Neural progenitor cell (in vitro differentiated cells): ENCODE results near the gene DPF3. TPM values are rescaled to one million over a fixed set of nuclear protein-coding genes. Genes with fewer than 3 reads are reported as not detected.
A peak's percentile ranks its signal among the peaks of the same experiment; 100 is the strongest.

Source experiments
- DNase-seq: peaks from one replicate; pipeline ENCODE4 v3.0.0-alpha.2; 2016; ENCODE audit warnings: low spot score
- H2AFZ ChIP-seq: fragments of 200-600 bp; sonication (generic); replicated peaks from 2 replicates; pipeline ENCODE4 v1.6.1; 2016; ENCODE audit warnings: antibody characterized with exemption
- H3F3A ChIP-seq: fragments of 200-600 bp; sonication (generic); 2 replicates; pipeline ENCODE4 v1.6.1; 2016; ENCODE audit warnings: antibody characterized with exemption, low read depth
- H3K27ac ChIP-seq: fragments of 200-600 bp; sonication (generic); 2 replicates; pipeline ENCODE4 v1.5.1; 2016; ENCODE audit warnings: mild to moderate bottlenecking
- H3K27me3 ChIP-seq: fragments of 200-600 bp; sonication (generic); 2 replicates; pipeline ENCODE4 v1.6.1; 2016; ENCODE audit warnings: mild to moderate bottlenecking, moderate library complexity
- H3K36me3 ChIP-seq: fragments of 200-600 bp; sonication (generic); 2 replicates; pipeline ENCODE4 v1.5.1; 2016
- H3K4me1 ChIP-seq: fragments of 200-600 bp; sonication (generic); 2 replicates; pipeline ENCODE4 v1.6.1; 2016; ENCODE audit warnings: mixed run types
- H3K4me2 ChIP-seq: fragments of 200-600 bp; sonication (generic); 2 replicates; pipeline ENCODE4 v1.6.1; 2016
- H3K4me3 ChIP-seq: fragments of 200-600 bp; sonication (generic); 2 replicates; pipeline ENCODE4 v1.5.1; 2016
- H3K79me2 ChIP-seq: fragments of 200-600 bp; sonication (generic); 2 replicates; pipeline ENCODE4 v1.6.1; 2016; ENCODE audit warnings: low read depth
- H3K9ac ChIP-seq: fragments of 200-600 bp; sonication (generic); 2 replicates; pipeline ENCODE4 v1.6.1; 2016
- H3K9me3 ChIP-seq: fragments of 200-600 bp; sonication (generic); 2 replicates; pipeline ENCODE4 v1.5.1; 2016; ENCODE audit warnings: low read depth
- H4K20me1 ChIP-seq: fragments of 200-600 bp; sonication (generic); 2 replicates; pipeline ENCODE4 v1.6.1; 2016; ENCODE audit warnings: low read depth
- H3K27ac Mint-ChIP-seq: 3 replicates; pipeline ENCODE4 v1.8.0; 2021; ENCODE audit warnings: mixed read lengths
- H3K27me3 Mint-ChIP-seq: 2 replicates; pipeline ENCODE4 v1.8.0; 2022; ENCODE audit warnings: low read depth, mild to moderate bottlenecking, inconsistent platforms, moderate library complexity, mixed read lengths; ENCODE audit not compliant: insufficient read depth
- H3K36me3 Mint-ChIP-seq: 3 replicates; pipeline ENCODE4 v1.8.0; 2021; ENCODE audit warnings: mixed read lengths
- H3K4me1 Mint-ChIP-seq: 3 replicates; pipeline ENCODE4 v1.8.0; 2021; ENCODE audit warnings: mixed read lengths
- H3K4me3 Mint-ChIP-seq: 3 replicates; pipeline ENCODE4 v1.8.0; 2021; ENCODE audit warnings: mild to moderate bottlenecking, moderate library complexity, mixed read lengths
- H3K9me3 Mint-ChIP-seq: 3 replicates; pipeline ENCODE4 v1.8.0; 2020; ENCODE audit warnings: mixed read lengths
- EZH2 ChIP-seq: fragments of 200-600 bp; sonication (generic); IDR thresholded peaks from 2 replicates; pipeline ENCODE4 v1.6.1; 2017; ENCODE audit warnings: antibody characterized with exemption, mild to moderate bottlenecking, moderate library complexity
- EZH2phosphoT487 ChIP-seq: fragments of 200-600 bp; sonication (generic); IDR thresholded peaks from 2 replicates; pipeline ENCODE4 v1.6.1; 2017; ENCODE audit warnings: antibody characterized with exemption
- total RNA-seq: library from RNA; depleted of rRNA; stranded (reverse); fragments of >200 nt; gene quantifications from 2 replicates; pipeline ENCODE4 v1.2.3, GENCODE V29; 2015; ENCODE audit warnings: low replicate concordance
- TF ChIP-seq, protein P1 (sequence below): fragments of 200-600 bp; sonication (generic); IDR thresholded peaks from 2 replicates; pipeline ENCODE4 v1.5.1; 2017; ENCODE audit warnings: antibody characterized with exemption, mild to moderate bottlenecking

DPF3 gene
- total RNA-seq, 1 donor from 2014 or later, result not detected

DNA sequence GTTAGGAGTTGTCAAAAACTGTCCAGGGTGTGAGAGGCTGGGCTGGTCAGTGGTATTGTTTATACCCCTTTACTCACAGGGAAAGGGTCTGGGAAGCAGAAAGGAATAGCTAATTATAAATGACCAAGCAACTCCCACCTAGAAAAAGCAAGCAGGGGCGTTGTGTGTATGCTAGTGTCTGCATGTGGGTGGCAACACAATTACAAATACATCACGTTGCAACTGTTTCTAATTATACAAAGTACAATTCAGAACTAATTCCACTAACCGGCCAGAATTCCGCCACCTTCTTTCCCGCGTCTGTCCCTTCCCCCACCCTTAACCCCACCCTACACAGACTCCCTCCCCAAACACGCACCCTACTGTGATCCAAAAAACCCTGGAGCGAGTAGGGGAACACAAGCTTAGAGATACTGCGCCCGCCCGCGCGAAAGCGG is 2.2 kb downstream of the DPF3 start:
- Mint-ChIP-seq H3K4me3 (peak overlapping the region; percentile 88), H3K27me3 (peaks cover 32% of the 10 kb centered on the region), H3K36me3 (no peaks in the 10 kb centered on the region), H3K4me1 (peaks cover 45% of the 10 kb centered on the region), H3K9me3 (no peaks in the 10 kb centered on the region), H3K27ac (no peak overlapping the region)
- no peak for DNase-seq
- Histone ChIP-seq H3K9ac (no peak overlapping the region), H3F3A (peaks cover 22% of the 10 kb centered on the region), H3K4me2 (peak overlapping the region; percentile 95), H3K27me3 (peaks cover 62% of the 10 kb centered on the region), H4K20me1 (peaks cover 10% of the 10 kb centered on the region), H3K36me3 (no peaks in the 10 kb centered on the region), H3K27ac (no peak overlapping the region), H3K9me3 (no peaks in the 10 kb centered on the region), H2AFZ (peak overlapping the region; percentile 31), H3K79me2 (no peaks in the 10 kb centered on the region), H3K4me3 (peak overlapping the region; percentile 72), H3K4me1 (peaks cover 60% of the 10 kb centered on the region)
- TF ChIP-seq EZH2phosphoT487 (no peak), EZH2 (no peak)
- TF ChIP-seq, protein P1, sequence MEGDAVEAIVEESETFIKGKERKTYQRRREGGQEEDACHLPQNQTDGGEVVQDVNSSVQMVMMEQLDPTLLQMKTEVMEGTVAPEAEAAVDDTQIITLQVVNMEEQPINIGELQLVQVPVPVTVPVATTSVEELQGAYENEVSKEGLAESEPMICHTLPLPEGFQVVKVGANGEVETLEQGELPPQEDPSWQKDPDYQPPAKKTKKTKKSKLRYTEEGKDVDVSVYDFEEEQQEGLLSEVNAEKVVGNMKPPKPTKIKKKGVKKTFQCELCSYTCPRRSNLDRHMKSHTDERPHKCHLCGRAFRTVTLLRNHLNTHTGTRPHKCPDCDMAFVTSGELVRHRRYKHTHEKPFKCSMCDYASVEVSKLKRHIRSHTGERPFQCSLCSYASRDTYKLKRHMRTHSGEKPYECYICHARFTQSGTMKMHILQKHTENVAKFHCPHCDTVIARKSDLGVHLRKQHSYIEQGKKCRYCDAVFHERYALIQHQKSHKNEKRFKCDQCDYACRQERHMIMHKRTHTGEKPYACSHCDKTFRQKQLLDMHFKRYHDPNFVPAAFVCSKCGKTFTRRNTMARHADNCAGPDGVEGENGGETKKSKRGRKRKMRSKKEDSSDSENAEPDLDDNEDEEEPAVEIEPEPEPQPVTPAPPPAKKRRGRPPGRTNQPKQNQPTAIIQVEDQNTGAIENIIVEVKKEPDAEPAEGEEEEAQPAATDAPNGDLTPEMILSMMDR, result no peak

DNA sequence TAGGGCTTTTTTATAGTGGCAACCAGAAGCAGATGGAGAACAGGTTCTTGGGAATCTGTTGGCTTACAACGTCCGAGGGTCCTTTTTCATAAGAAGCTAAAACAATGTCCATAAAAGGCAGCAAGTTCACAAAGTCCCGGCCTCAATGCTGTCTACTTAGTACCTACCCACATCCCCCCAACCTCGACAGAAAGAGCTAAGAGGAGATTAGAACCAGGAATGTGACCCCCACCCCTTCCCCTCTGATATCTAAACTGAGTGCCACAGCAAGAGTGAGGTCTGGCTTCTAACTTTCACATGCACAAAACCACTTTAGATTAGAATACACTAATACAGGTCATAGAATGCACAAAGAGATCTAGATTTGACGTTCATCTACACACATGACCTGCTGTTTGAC is 4.5 kb downstream of the DPF3 start:
- Histone ChIP-seq H3K27ac (no peak overlapping the region), H3K36me3 (no peaks in the 10 kb centered on the region), H3K9me3 (no peaks in the 10 kb centered on the region), H3K27me3 (peaks cover 38% of the 10 kb centered on the region), H3F3A (peaks cover 13% of the 10 kb centered on the region), H4K20me1 (peaks cover 5% of the 10 kb centered on the region), H3K4me1 (peaks cover 48% of the 10 kb centered on the region), H2AFZ (no peak overlapping the region), H3K4me2 (peak overlapping the region; percentile 15), H3K79me2 (no peaks in the 10 kb centered on the region), H3K9ac (no peak overlapping the region), H3K4me3 (no peak overlapping the region)
- no peak overlapping the region for H3K27ac Mint-ChIP-seq
- peaks cover 37% of the 10 kb centered on the region for H3K4me1 Mint-ChIP-seq
- TF ChIP-seq, protein P1, result no peak
- TF ChIP-seq EZH2 (no peak), EZH2phosphoT487 (no peak)
- H3K9me3 Mint-ChIP-seq, result peaks cover 3% of the 10 kb centered on the region
- no peak overlapping the region for H3K4me3 Mint-ChIP-seq
- peaks cover 27% of the 10 kb centered on the region for H3K27me3 Mint-ChIP-seq
- no peaks in the 10 kb centered on the region for H3K36me3 Mint-ChIP-seq
- DNase-seq, result peak; percentile 33

DNA sequence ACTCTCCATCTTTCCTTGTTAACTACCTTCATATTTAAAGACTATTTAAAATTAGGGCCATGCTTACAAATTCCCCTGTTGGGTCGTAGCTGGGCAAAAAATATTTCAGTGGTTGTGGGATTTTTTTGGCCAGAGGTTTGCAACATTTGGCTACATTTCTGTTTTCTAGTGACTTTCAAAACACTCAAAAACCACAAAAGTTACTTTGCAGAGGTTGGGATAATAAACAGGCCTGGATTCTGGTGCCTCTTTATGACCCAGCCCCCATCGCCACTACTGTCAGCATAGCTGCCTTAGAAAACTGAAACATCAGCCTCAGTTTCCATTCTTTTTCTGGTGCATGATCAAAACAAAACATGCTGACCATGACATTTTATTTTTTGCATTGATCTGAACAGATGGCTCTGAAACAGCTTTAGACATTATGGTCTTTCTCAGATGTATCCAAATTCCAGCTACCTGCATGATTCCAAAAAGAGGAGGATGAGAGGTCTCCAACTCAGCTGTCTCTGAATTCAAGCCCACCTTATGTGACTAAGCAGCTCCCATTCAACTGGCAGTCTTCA is 5.2 kb downstream of the DPF3 start:
- H3K4me2 ChIP-seq, result peak overlapping the region; percentile 15
- H3K4me3 Mint-ChIP-seq, result no peak overlapping the region
- no peaks in the 10 kb centered on the region for H3K36me3 ChIP-seq
- peaks cover 36% of the 10 kb centered on the region for H3K4me1 Mint-ChIP-seq
- no peak overlapping the region for H3K4me3 ChIP-seq
- no peak overlapping the region for H3K27ac ChIP-seq
- H3K9me3 Mint-ChIP-seq, result peaks cover 3% of the 10 kb centered on the region
- H3K36me3 Mint-ChIP-seq, result no peaks in the 10 kb centered on the region
- DNase-seq, result no peak
- no peak overlapping the region for H2AFZ ChIP-seq
- H4K20me1 ChIP-seq, result peaks cover 5% of the 10 kb centered on the region
- peaks cover 23% of the 10 kb centered on the region for H3K27me3 Mint-ChIP-seq
- no peaks in the 10 kb centered on the region for H3K79me2 ChIP-seq
- H3K27ac Mint-ChIP-seq, result no peak overlapping the region
- peaks cover 34% of the 10 kb centered on the region for H3K27me3 ChIP-seq
- TF ChIP-seq, protein P1, result no peak
- H3K9me3 ChIP-seq, result no peaks in the 10 kb centered on the region
- no peak overlapping the region for H3K9ac ChIP-seq
- peaks cover 51% of the 10 kb centered on the region for H3K4me1 ChIP-seq
- H3F3A ChIP-seq, result peaks cover 11% of the 10 kb centered on the region
